ENCODE data around the gene REEP6.

Gene REEP6

DNA sequence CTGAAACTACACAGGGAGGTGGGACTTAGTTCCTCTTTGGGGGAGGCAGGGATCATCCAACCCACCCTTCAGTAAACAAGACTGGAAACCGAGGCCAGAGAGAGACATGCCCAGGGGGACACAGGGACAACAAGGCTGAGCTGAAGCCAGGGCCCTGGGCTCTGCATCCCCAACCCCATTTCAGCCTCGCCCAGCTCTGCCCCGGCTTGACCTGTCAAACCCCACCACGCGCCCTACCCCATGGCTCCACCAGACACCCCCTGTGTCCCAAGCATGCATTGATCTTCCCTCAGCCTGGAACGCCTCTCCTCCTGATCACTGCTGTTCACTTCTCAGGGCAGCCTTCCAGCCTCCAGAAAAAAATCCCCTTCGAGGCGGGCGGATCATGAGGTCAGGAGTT is 43.0 kb upstream of the REEP6 start:
- Histone ChIP-seq H3K4me3 (replicated peaks; ENCODE audit: insufficient read depth, low read length) (no peak overlapping the region), H3K27me3 (ENCODE audit: insufficient read depth, poor library complexity, severe bottlenecking) (peaks cover 60% of the 10 kb centered on the region), H3K27ac (replicated peaks) (no peak overlapping the region)
- DNase-seq (ENCODE audit: low read depth in 1 of 2, low spot score in 1 of 2), result no peak
- TF ChIP-seq POLR2AphosphoS5 (IDR thresholded peaks at IDR 0.05; ENCODE audit: low read depth) (no peak), GABPA (IDR thresholded peaks at IDR 0.05; ENCODE audit: low read depth) (no peak), SPI1 (IDR thresholded peaks at IDR 0.05; ENCODE audit: borderline replicate concordance, low read depth) (no peak)
- TF ChIP-seq, protein P1, sequence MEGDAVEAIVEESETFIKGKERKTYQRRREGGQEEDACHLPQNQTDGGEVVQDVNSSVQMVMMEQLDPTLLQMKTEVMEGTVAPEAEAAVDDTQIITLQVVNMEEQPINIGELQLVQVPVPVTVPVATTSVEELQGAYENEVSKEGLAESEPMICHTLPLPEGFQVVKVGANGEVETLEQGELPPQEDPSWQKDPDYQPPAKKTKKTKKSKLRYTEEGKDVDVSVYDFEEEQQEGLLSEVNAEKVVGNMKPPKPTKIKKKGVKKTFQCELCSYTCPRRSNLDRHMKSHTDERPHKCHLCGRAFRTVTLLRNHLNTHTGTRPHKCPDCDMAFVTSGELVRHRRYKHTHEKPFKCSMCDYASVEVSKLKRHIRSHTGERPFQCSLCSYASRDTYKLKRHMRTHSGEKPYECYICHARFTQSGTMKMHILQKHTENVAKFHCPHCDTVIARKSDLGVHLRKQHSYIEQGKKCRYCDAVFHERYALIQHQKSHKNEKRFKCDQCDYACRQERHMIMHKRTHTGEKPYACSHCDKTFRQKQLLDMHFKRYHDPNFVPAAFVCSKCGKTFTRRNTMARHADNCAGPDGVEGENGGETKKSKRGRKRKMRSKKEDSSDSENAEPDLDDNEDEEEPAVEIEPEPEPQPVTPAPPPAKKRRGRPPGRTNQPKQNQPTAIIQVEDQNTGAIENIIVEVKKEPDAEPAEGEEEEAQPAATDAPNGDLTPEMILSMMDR (IDR thresholded peaks at IDR 0.05; ENCODE audit: insufficient read depth, low read length), result no peak
- TF ChIP-seq, protein P2, sequence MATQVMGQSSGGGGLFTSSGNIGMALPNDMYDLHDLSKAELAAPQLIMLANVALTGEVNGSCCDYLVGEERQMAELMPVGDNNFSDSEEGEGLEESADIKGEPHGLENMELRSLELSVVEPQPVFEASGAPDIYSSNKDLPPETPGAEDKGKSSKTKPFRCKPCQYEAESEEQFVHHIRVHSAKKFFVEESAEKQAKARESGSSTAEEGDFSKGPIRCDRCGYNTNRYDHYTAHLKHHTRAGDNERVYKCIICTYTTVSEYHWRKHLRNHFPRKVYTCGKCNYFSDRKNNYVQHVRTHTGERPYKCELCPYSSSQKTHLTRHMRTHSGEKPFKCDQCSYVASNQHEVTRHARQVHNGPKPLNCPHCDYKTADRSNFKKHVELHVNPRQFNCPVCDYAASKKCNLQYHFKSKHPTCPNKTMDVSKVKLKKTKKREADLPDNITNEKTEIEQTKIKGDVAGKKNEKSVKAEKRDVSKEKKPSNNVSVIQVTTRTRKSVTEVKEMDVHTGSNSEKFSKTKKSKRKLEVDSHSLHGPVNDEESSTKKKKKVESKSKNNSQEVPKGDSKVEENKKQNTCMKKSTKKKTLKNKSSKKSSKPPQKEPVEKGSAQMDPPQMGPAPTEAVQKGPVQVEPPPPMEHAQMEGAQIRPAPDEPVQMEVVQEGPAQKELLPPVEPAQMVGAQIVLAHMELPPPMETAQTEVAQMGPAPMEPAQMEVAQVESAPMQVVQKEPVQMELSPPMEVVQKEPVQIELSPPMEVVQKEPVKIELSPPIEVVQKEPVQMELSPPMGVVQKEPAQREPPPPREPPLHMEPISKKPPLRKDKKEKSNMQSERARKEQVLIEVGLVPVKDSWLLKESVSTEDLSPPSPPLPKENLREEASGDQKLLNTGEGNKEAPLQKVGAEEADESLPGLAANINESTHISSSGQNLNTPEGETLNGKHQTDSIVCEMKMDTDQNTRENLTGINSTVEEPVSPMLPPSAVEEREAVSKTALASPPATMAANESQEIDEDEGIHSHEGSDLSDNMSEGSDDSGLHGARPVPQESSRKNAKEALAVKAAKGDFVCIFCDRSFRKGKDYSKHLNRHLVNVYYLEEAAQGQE (IDR thresholded peaks at IDR 0.05; ENCODE audit: insufficient replicate concordance, low read depth), result no peak

DNA sequence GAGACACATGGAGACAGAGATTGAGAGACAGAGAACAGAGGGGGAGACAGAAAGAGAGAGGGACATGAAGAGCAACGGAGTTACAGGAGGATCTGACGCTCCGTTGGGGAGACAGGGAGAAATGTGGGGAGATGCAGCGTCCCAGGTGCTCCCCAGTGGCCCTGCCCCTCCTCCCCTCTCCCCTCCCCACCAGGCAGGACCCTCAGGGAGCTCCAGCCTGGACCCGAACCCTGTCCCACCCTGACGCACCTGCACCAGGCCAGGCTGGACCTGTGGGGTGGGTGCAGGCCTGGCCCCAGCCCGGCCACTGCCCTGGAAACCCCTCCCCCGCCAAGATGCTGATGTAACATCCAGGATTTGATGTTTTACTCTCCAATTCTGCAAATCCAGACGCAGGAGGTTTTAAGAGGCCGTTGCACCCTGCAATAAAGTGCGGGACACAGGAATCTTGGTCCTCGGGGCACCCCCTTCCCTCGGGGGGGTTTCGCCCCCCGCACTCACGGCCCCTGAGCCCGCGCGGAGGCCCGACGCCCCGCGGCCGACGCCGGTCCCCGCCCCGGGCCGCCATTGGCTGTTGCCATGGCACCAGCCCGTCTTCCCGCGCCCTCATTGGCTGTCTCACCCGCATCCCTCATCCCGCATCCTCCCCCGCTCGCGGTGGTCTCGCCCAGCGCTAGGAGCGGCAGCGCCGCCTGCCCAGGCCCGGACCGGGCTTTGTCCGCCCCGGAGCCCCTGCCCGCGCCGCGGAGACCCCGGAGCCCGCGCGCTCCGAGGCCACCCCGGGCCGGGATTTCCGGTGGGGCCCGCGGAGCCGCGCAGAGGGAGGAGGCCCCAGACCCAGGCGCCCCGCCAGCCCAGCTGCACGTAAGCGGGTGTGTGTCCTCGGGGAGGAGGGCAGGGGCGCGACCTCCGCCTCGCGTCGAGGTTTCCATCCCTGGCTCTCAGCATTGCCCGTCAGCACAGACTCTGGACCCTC is 41.2 kb upstream of the REEP6 start, which contains the start of gene APC2:
TSS of gene APC2 (plus strand) at position 655 of the 976 bp plus-strand sequence. CDS start 2,881 bp downstream, outside the sequence.
- Histone ChIP-seq H3K27me3 (ENCODE audit: insufficient read depth, poor library complexity, severe bottlenecking) (peaks cover 74% of the 10 kb centered on the region), H3K27ac (replicated peaks) (no peak within 1 kb of the TSS), H3K4me3 (replicated peaks; ENCODE audit: insufficient read depth, low read length) (no peak within 1 kb of the TSS)
- no peak for DNase-seq (ENCODE audit: low read depth in 1 of 2, low spot score in 1 of 2)
- TF ChIP-seq SPI1 (IDR thresholded peaks at IDR 0.05; ENCODE audit: borderline replicate concordance, low read depth) (no peak), GABPA (IDR thresholded peaks at IDR 0.05; ENCODE audit: low read depth) (no peak)
- TF ChIP-seq, protein P1 (IDR thresholded peaks at IDR 0.05; ENCODE audit: insufficient read depth, low read length), result no peak

DNA sequence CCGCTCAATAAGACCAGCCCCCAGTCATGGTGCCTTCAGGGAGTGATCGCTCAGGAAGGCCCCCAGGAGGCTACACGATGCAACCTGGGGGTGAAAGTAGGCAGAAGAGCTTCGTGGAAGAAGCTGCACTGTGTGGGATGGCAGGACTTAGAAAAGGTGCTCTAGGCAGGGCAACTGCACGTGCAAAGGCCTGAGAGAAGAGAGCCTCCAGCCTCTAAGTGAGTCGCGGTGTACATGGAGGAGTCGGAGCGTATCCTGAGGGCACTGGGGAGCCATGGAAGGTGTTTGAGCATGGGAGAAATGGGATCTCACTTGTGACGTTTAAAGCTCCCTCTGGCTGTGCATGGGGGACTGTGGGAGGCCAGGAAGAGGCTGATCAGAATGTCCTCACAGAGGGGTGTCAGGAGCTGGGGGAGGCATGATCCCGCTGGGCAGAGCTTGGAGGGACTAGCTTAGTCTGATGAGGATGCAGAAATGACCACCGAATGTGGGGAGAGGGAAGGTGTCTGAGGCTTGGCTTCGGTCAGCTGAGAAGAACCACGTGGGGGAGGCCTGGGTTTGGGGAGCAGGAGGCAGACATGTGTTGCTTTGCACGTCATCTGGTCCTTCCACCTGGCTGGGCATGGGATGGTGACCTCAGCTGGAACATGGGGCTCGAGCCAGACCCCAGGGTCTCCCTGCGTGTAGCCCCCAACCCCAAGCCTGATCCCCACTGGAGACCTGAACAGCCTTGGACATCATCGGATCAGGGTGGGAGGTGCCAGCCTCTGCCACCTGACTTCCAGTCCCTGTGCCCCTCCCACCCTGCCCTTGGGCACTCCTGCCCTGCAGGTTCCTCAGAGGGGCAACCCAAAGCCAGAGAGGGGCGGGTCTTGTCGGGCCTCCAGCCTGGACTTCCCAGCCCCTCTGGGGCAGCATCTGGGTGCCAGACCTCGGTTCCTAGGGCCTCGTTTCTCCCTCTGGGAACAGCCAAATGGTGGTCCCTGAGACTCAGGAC is 39.9 kb upstream of the REEP6 start:
- no peak for DNase-seq (ENCODE audit: low read depth in 1 of 2, low spot score in 1 of 2)
- TF ChIP-seq, protein P1 (IDR thresholded peaks at IDR 0.05; ENCODE audit: insufficient read depth, low read length), result no peak
- TF ChIP-seq SPI1 (IDR thresholded peaks at IDR 0.05; ENCODE audit: borderline replicate concordance, low read depth), result no peak
- no peak for TF ChIP-seq POLR2AphosphoS5 (IDR thresholded peaks at IDR 0.05; ENCODE audit: low read depth)
- peaks cover 78% of the 10 kb centered on the region for H3K27me3 ChIP-seq (ENCODE audit: insufficient read depth, poor library complexity, severe bottlenecking)
- no peak overlapping the region for H3K4me3 ChIP-seq (replicated peaks; ENCODE audit: insufficient read depth, low read length)
- H3K27ac ChIP-seq (replicated peaks), result no peak overlapping the region

Data from HL-60 (cell line).